AG04449 (cell line): ENCODE measurements around the gene AHRR.
"Not testable (repeated sequence)": the region's sequence is repeated elsewhere in the genome, so short reads cannot be mapped to it uniquely, and the experiment has no call there.

Source experiments
- CTCF ChIA-PET: fragments of 350-600 bp; formaldehyde crosslinking; extraction: SDS; loops from one replicate; lab custom pipeline; 2021; ENCODE audit warnings: antibody characterized with exemption; lab: Yijun Ruan, JAX
- POLR2A ChIA-PET: fragments of 400-600, 350-600 bp; formaldehyde crosslinking; extraction: SDS; loops from one replicate; lab custom pipeline; 2020; ENCODE audit warnings: antibody characterized with exemption, inconsistent platforms; lab: Yijun Ruan, JAX
- DNase-seq: peaks from one replicate; pipeline ENCODE4 v3.0.0-alpha.2; 2010; ENCODE audit warnings: low read depth, low spot score
- H3K4me3 ChIP-seq: 2 replicates; pipeline ENCODE4 v1.5.1; 2011; ENCODE audit warnings: low read depth, mild to moderate bottlenecking, control low read depth, low read length
- CTCF ChIP-seq: IDR thresholded peaks from one replicate; pipeline ENCODE4 v1.5.1; 2011; ENCODE audit warnings: mild to moderate bottlenecking, moderate library complexity, low read length, control low read depth, inconsistent platforms; ENCODE audit not compliant: insufficient read depth; ENCODE audit errors: missing control alignments

AHRR gene

GRCh38 chr5:321230-321725 is at the start of gene AHRR:
Gene AHRR, plus strand, starts transcription at chr5:321714. Its CDS starts 22,189 bp downstream, at chr5:343903.
- no peak for DNase-seq
- peak; percentile 68 for TF ChIP-seq CTCF
- CTCF ChIA-PET: interaction anchor here (0.8 to 4.1 kb wide), 19 partner anchors 9 to 133 kb away, joined by 3 to 21 read pairs (median 4); no protein-coding TSS in a partner anchor
- POLR2A ChIA-PET: interaction anchor here (0.8 kb wide), 1 partner anchor 50 kb away, joined by 4 read pairs; the partner anchor contains the start of gene PDCD6
- peak within 1 kb of the TSS; percentile 78 for H3K4me3 ChIP-seq

- POLR2A ChIA-PET: interaction anchor here (0.8 to 1.4 kb wide), 5 partner anchors 10 to 158 kb away, joined by 3 to 9 read pairs (median 5); partner anchors contain the start of genes AHRR, CCDC127 and SDHA
- peak overlapping the region; percentile 79 for H3K4me3 ChIP-seq
- CTCF ChIA-PET, DNase-seq: not testable (repeated sequence)
Observed at GRCh38 chr5:271828-272167, 49.7 kb upstream of the AHRR start.

GRCh38 chr5:273091-273490 is 48.4 kb upstream of the AHRR start:
- DNase-seq, CTCF ChIA-PET, POLR2A ChIA-PET: not testable (repeated sequence)
- peak overlapping the region; percentile 3; the same call in 1 of the 2 replicates for H3K4me3 ChIP-seq

GRCh38 chr5:273491-273890 is 48.0 kb upstream of the AHRR start:
- DNase-seq, CTCF ChIA-PET, POLR2A ChIA-PET: not testable (repeated sequence)
- peak overlapping the region; percentile 3; the same call in 1 of the 2 replicates for H3K4me3 ChIP-seq

- CTCF ChIA-PET, DNase-seq, H3K4me3 ChIP-seq, POLR2A ChIA-PET: not testable (repeated sequence)
Observed at GRCh38 chr5:274346-274745, 47.2 kb upstream of the AHRR start.

GRCh38 chr5:278646-279045 is 42.9 kb upstream of the AHRR start:
- ChIA-PET CTCF (no interaction called here), POLR2A (no interaction called here)
- no peak for DNase-seq
- H3K4me3 ChIP-seq: no peak overlapping the region
- TF ChIP-seq CTCF: no peak

- H3K4me3 ChIP-seq, POLR2A ChIA-PET, DNase-seq, CTCF ChIA-PET: not testable (repeated sequence)
Observed at GRCh38 chr5:279051-279665, 42.4 kb upstream of the AHRR start.

GRCh38 chr5:285991-286557 is 35.4 kb upstream of the AHRR start:
- ChIA-PET CTCF (interaction anchor here (1.8 kb wide), 1 partner anchor 98 kb away, joined by 4 read pairs; no protein-coding TSS in a partner anchor), POLR2A (interaction anchor here (1.3 kb wide), 1 partner anchor 15 kb away, joined by 6 read pairs; the partner anchor contains the start of gene PDCD6)
- TF ChIP-seq CTCF: no peak
- no peak for DNase-seq
- no peak overlapping the region for H3K4me3 ChIP-seq

GRCh38 chr5:290200-290599 is 31.3 kb upstream of the AHRR start:
- POLR2A ChIA-PET, H3K4me3 ChIP-seq, DNase-seq, CTCF ChIA-PET: not testable (repeated sequence)

GRCh38 chr5:291345-291744 is 30.2 kb upstream of the AHRR start:
- CTCF ChIA-PET, DNase-seq, POLR2A ChIA-PET, H3K4me3 ChIP-seq: not testable (repeated sequence)

GRCh38 chr5:294788-295187 is 26.7 kb upstream of the AHRR start:
- POLR2A ChIA-PET: not testable (repeated sequence)

GRCh38 chr5:296207-296606 is 25.3 kb upstream of the AHRR start:
- DNase-seq, POLR2A ChIA-PET, CTCF ChIA-PET, H3K4me3 ChIP-seq: not testable (repeated sequence)

More at GRCh38 chr5:294788-295187, 26.7 kb upstream of the AHRR start:
- H3K4me3 ChIP-seq, CTCF ChIA-PET, DNase-seq: not testable (repeated sequence)

- CTCF ChIA-PET: not testable (repeated sequence)
Observed at GRCh38 chr5:296954-297353, 24.6 kb upstream of the AHRR start.

More at GRCh38 chr5:296954-297353, 24.6 kb upstream of the AHRR start:
- peak; percentile 64 for DNase-seq
- H3K4me3 ChIP-seq: not testable (repeated sequence)
- POLR2A ChIA-PET: interaction anchor here (0.7 kb wide), 1 partner anchor 13 kb away, joined by 3 read pairs; no protein-coding TSS in a partner anchor
